A549 treated with CORT108297 at 1 μM for 4 hours (cell line): Measurements from ENCODE around the gene PTTG1. TPM values are rescaled to one million over a fixed set of nuclear protein-coding genes. Genes with fewer than 3 reads are reported as not detected.

Experiments
- total RNA-seq: library from RNA; stranded (reverse); fragments of 200-300 nt; extraction: Qiagen RNA extraction; gene quantifications from 5 replicates; pipeline ENCODE4 v1.2.3, GENCODE V29; 2022

PTTG1 gene
- 199 to 299 TPM (median 208 TPM) in 5 replicates for total RNA-seq

GRCh38 chr5:160421625-160422258, at the start of gene PTTG1:
TSS of gene PTTG1 (plus strand) at chr5:160421855. CDS start at chr5:160422313, 458 bp downstream.

GRCh38 chr5:160399402-160400353, 22.0 kb upstream of the PTTG1 start, which contains the start of gene FAM200C:
TSS of gene FAM200C (minus strand) at chr5:160400054. CDS start at chr5:160395490, 4,564 bp downstream.

GRCh38 chr5:160418561-160419457, 2.8 kb upstream of the PTTG1 start, which contains the start of gene SLU7:
TSS of gene SLU7 (minus strand) at chr5:160419081. CDS start at chr5:160415294, 3,787 bp downstream.

Other genes with a start within 250 kb of the PTTG1 start
- 0.92 to 1.4 TPM (median 1.1 TPM) in 5 replicates for gene FABP6, start 192.3 kb upstream of the PTTG1 start, total RNA-seq
- gene CCNJL, start 109.3 kb upstream of the PTTG1 start, total RNA-seq: 11.0 to 15.4 TPM (median 13.6 TPM) in 5 replicates
- 0.05 to 0.22 TPM (median 0.15 TPM) in 5 replicates for gene C1QTNF2, start 51.2 kb upstream of the PTTG1 start, total RNA-seq
- 1.9 to 2.6 TPM (median 2.4 TPM) in 5 replicates for gene FAM200C, start 21.8 kb upstream of the PTTG1 start, total RNA-seq
- 37.2 to 72.6 TPM (median 44.1 TPM) in 5 replicates for gene SLU7, start 2.8 kb upstream of the PTTG1 start, total RNA-seq